Activated T-cell treated with anti-CD3 and anti-CD28 coated beads for 48 hours (primary cell): ENCODE results near the gene NFIC.
A peak's percentile ranks its signal among the peaks of the same experiment; 100 is the strongest.
"Not testable (repeated sequence)": the region's sequence is repeated elsewhere in the genome, so short reads cannot be mapped to it uniquely, and the experiment has no call there.

Source experiments
- DNase-seq: peaks from one replicate; pipeline ENCODE4 v3.0.0-alpha.2; 2020; ENCODE audit warnings: low read depth

Gene NFIC

GRCh38 chr19:3426433-3426832 lies 60.0 kb downstream of the NFIC start:
- DNase-seq: no peak

DNA sequence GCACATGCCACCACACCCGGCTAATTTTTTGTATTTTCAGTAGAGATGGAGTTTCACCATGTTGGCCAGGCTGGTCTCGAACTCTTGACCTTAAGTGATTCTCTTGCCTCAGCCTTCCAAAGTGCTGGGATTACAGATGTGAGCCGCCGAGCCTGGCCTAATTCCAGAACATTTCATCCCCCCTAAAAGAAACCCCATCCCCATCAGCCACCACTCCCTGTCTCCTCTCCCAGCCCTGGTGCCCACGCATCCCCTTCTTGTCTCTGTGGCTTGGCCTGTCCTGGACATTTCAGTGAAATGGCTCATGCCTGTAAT lies 63.9 kb downstream of the NFIC start:
- not testable (repeated sequence) for DNase-seq

DNA sequence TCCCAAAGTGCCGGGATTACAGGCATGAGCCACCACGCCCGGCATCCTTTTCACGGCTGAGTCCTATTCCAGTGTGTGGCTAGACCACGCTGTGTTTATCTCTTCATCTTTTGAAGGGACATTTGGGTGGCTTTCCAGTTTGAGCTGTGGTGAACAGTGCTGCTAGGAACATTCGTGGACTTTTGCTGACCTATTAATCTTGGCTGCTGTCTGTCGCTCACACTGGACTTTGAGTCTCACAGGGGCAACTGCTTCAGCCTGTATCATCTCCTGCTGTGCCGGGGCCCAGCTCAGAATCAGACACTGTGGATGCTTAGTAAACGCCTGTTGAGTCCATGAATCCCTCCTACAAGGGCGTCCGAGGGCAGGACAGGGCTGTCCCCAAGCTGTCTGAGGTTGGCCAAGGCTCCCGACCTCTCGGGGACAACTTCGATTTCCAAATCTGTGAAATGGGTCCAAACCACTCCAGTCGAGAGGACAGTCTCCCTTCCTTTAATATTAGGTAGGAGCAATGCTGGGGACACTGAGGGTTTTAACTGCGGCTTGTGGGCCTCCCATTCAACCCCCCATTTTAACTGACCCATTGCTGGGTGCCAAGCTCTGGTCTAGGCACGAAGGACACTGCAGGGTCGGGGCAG lies 65.5 kb downstream of the NFIC start:
- DNase-seq: no peak

DNA sequence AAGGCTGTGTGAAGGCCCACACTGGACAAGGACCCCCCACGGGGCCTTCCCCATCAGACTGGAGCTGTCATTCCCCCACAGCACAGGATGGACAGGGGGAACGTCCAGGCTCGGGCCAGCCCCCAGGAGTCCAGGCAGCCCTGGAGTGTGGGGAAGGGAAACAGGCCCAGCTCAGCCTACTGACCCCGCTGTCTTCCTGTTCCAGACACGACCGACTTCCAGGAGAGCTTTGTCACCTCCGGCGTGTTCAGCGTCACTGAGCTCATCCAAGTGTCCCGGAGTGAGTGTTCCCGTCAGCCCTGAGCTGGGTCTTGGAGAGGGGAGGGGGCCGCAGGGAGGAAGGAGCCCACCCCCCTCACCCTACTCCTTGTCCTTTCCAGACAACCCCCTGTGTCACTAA lies 66.9 kb downstream of the NFIC start:
- DNase-seq: no peak

DNA sequence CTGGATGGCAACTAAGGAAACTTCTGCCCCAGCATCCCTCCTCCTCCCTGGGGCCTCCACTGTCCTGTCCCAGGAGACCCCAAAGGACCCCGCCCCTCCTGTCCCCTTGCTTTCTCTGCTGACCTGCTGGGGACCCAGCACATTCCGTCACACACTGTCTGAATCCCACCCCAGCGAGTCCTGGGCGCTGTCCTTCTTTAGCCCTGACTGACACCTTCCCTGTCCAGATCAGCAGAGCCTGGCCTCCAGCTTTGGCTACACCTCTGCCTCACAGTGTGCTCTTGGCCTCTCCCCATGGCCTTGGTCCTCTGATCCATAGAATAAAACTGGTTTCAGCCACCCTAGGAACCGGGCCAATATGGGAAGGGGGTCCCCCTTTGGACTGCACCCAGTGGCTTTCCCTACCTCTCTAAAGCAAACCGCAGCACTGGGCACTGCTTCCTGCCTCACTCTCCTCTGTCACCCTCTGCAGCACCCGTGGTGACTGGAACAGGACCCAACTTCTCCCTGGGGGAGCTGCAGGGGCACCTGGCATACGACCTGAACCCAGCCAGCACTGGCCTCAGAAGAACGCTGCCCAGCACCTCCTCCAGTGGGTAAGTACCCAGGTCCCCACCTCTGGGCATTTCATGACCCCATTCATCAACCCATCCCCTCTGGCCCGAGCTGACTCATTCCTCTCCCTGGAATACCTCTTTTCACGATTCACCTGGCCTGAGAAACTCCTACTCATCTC lies 67.6 kb downstream of the NFIC start:
- no peak for DNase-seq

DNA sequence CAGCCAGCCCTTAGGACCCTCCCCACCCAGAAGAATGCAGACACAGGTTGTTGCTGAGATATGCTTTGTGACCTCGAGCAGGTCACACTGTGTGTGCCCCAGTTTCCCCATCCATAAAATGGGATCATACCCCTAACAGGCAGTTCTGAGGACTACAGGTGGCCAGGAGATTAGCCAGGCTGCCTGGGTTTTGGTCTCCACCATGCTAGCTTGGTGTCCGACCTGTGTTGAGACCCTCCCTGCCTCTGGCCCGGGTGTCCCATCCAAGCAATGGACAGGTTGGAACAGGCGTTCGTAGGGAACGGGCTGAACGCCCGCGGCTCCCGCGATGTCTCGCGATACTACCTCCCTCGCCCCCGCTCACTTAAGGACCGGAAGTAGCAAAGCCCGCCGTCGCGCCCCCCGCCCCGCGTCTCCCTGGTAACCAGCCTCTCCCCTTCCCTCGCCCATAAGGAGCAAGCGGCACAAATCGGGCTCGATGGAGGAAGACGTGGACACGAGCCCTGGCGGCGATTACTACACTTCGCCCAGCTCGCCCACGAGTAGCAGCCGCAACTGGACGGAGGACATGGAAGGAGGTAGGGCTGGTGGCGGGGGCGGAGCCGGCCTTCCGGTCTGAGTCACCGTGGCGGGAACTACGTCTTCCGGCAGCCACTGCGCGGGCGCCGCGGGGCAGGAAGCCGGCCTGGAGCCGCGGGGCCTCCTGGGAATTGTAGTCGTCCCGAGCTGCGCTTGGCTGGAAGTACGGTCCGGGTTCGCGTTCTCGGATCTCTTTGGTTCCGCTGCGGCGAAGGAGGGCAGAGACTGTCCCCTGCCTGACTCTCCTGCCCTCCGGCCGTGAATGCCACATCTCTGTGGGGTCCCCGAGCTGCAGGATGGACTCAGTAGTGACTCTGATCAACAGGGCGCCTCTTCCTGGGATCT lies 68.5 kb downstream of the NFIC start:
- peak; percentile 97 for DNase-seq

GRCh38 chr19:3440082-3440481 lies 73.7 kb downstream of the NFIC start:
- peak; percentile 48 for DNase-seq

GRCh38 chr19:3441089-3441985 lies 75.0 kb downstream of the NFIC start:
- DNase-seq: no peak

DNA sequence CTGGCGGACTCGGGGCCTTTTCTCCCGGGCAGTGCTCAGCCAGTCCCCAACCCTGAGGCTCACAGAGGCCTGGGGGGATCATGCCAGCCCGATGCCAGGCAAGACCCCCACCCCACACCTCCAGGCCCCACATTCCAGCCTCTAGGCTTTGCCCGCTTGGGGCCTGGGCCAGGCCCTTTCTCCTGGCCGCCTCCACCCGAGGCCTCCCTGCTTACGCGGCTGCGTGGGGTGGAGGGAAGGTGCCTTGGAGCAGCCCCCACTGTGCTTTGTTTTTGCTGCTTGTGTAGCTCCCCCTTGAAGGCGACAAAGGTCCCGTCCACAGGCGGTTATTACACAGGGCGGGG lies 75.6 kb downstream of the NFIC start:
- no peak for DNase-seq

DNA sequence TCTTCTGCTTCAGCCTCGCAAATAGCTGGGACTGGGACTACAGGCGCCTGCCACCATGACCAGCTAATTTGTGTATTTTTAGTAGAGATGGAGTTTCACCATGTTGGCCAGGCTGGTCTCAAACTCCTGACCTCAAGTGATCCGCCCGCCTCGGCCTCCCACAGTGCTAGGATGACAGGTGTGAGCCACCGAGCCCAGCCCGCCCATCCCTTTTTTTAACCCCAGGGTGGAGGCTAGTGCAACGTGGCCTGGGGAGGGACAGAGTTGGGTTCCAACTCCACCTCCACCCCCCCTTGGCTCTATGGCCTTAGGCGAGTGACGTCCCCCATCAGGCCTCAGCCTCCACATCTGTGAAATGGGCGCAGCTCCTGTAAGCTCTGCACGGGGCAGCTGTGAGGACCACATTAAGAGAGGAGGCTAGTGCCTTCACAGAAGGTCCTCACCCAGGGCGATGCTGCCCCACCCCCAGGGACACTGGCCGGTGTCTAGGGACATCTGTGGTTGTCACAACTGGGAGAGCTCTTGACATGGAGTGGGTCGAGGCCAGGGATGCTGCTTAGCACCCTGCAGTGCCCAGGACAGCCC lies 76.2 kb downstream of the NFIC start:
- DNase-seq: no peak

GRCh38 chr19:3443840-3444694 lies 77.7 kb downstream of the NFIC start:
- no peak for DNase-seq

- DNase-seq: no peak
Measured at GRCh38 chr19:3444695-3445234, 78.4 kb downstream of the NFIC start.

GRCh38 chr19:3446657-3447056 lies 80.3 kb downstream of the NFIC start:
- DNase-seq: not testable (repeated sequence)

- DNase-seq: no peak
Measured at GRCh38 chr19:3448616-3449334, 82.4 kb downstream of the NFIC start.

DNA sequence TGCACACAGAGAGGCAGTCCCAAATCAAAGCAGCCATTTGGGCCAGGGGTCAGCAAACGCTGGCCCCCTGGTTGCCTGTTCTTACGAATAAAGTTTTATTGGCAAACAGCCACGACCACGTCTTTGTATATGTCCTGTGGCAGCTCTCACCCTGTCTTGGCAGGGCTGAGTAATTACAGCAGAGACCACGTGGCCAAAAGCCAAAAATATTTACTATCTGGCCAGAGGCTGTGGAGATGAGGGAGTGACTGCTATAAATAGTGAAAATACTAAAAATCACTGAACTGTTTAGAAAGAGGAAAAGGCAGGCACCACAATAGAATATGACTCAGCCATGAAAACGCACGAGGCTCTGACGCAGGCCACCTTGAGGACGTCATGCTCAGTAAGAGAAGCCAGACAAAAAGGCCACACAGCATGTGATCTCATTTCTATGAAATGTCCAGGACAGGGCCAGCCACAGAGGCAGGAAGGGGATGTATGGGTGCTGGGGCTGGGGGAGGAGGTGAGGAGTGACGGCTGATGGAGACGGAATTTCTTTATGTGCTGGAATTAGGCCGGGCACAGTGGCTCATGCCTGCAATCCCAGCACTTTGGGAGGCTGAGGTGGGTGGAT lies 84.5 kb downstream of the NFIC start:
- DNase-seq: no peak

DNA sequence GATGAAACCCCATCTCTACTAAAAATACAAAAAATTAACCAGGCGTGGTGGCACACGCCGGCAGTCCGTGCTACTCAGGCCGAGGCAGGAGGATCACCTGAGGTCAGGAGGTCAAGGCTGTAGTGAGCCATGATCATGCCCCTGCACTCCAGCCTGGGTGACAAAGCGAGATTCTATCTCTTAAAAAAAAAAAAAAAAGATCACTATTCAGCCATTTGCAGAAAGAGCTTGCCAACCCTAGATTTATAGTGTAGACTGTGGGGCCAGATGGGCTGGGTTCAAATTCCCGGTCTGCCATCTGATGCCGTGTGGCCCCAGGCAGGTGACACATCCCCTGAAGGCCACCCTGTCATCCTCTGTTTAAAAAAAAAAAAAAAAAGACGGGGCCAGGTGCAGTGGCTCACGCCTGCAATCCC lies 85.1 kb downstream of the NFIC start:
- no peak for DNase-seq

- no peak for DNase-seq
Measured at GRCh38 chr19:3452171-3452941, 86.0 kb downstream of the NFIC start.

DNA sequence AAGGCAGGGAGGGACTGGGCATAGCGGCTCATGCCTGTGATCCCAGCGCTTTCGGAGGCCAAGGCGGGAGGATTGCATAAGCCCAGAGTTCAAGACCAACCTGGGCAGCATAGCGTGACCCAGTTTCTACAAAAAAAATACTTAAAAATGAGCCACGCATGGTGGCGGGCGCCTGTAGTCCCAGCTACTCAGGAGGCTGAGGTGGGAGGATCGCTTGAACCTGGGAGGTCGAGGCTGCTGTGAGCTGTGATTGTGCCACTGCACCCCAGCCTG lies 86.5 kb downstream of the NFIC start:
- not testable (repeated sequence) for DNase-seq

DNA sequence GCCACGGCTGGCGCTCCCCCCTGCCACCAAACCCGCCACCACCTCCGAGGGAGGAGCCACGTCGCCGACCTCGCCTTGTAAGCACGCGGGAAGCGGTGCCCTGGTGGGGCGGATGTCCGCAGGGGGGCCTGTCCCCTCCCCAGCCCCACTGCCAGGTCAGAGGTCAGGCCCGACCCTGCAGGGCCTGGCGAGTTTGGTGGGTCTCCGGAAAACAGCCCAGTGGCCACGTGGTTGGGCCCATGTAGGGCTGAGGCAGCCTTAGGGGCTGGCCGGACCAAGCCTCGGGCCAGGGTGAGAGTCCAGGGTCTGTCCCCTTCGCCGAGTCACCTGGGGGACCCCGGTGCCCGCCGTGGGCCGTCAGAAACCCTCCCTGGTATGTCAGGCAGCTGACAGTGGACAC lies 87.5 kb downstream of the NFIC start:
- DNase-seq: no peak
